GM18520 (cell line): ENCODE results near the gene ACTA2.

Source experiments
- ATAC-seq: cut with Tn5 transposase; IDR thresholded peaks from one replicate; pipeline ENCODE4 v1.9.1; 2021; ENCODE audit not compliant: unreplicated experiment

ACTA2 gene

DNA sequence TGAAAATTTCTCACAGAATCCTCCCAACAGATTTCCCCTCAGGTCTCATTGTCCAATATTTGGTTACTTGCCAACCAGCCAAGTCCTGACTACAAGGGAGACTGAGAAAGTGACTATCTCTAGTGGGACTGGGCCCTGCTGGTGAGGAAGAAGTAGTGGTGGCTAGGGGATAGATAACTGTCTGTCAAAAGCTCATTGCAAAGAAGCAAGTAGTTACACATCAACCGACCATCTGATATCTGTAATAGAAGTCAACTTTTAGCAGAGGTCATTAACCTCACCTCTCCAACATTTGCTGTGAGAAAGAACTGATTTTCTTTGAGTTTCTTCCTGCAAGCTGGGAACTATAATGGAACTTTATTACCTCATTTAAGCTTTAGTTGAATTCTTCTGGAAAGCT, 57.3 kb downstream of the ACTA2 start:
- no peak for ATAC-seq

DNA sequence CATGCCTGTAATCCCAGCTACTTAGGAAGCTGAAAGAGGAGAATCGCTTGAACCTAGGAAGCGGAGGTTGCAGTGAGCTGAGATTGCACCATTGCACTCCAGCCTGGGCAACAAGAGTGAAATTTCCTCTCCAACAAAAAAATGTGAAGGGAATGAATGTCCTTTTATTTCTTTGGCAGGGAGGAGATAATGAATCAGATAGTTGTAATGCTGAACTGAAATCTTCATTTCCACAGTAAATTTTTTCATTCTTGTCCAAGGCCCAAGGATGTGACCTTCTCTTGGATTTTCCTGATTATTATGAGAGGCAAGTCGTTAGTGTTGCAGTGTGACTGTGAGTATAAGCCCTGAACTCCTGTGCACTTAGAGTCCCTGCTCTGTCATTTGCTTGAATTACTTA, 59.0 kb downstream of the ACTA2 start:
- ATAC-seq, result no peak

DNA sequence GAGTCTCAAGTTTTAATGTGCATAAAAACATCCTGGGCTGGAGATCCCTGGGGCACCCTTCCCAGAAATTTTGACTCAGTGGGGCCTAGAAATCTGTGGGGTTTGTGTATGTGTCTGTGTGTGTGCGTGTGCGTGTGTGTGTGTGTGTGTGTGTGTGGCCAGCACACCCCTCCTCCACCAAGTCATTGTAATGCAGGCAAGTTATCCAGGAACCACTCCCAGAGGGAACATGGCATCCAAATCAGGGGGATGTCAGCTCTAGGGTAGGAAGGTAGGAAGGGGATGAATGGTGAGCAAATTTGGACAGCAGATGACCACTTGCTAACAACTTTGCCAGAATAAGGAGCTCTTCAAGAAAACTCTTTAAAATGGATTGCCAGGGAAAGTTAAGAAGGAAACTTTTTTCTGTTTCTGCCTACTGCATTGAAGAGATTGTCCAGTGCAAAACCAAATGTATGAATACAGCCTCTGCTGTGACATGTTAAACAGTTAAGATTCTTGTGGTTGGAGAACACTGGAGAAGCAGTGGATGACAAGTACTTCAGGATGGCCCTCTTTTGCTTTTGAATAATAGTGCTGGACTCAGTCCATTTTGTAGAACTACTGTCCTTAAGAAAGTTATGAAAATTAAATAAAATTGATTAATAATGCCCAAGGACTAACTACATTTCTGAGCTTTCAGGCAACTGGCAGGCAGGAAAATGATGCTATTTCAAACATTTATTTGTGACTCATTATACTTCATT, 60.2 kb downstream of the ACTA2 start:
- no peak for ATAC-seq

DNA sequence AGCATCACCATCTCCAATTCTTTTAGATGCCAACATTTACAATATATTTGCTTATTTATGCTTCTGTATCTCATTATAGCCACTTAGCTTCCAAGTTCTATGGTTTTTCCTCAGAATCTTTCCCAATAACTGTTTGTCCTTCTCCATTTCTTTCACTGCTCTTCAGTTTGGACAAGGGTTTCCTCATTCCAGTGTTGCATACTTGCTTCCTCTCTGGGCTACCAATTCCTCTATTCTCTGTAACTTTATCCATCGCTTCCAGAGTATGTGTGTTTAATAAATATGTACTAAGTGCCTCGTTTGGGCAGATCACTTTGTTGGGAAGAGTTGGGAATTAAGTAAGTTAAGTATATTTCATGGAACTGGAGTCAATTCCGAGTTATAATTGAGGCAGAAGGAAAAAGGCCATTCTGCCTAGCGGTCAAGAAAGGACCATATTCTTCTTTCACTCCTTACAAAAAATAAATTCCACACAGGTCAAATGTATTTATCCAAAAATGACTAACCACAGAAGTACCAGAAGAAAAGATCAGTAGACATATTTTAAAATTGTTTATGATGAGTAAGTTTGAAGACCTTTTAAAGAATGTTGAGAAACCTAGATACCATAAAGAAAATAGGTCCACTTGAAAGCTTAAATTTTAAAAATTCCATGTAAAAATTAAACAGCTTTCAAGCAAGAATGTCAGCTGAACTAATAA, 61.7 kb downstream of the ACTA2 start:
- ATAC-seq, result no peak

DNA sequence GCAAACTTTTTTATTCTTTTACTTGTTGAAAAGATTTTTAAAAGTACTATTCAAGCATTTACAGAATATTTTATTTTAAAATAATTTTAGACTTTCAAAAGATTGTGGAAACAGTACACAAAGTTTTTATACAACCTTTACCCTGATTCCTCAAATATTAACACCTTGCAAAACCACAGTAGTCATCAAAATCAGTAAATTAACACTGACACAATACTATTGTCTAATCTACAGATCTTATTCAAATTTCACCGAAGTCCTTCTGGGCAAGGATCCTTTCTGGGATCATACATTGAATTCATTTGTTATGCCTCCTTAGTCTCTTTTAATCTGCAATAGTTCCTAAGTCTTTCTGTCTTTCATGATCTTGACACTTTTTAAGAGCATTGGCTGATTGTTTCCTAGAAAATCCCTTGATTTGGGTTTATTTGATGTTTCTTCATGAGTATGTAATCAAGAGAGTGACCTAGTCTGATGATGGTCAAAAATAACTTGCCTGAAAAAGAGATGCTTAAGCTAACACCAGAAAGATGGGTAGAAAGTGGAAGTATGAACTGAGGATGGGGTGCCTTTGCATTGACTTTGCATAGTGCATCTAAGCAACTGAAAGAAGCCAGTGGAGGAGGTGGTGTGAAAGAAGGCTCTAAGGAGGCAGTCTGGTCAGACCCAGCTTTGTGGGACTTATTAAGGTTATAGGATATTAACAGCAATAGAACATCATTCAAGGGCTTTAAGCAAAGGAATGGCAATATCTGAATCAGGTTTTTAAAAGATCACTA, 62.8 kb downstream of the ACTA2 start:
- ATAC-seq, result peak; percentile 61

DNA sequence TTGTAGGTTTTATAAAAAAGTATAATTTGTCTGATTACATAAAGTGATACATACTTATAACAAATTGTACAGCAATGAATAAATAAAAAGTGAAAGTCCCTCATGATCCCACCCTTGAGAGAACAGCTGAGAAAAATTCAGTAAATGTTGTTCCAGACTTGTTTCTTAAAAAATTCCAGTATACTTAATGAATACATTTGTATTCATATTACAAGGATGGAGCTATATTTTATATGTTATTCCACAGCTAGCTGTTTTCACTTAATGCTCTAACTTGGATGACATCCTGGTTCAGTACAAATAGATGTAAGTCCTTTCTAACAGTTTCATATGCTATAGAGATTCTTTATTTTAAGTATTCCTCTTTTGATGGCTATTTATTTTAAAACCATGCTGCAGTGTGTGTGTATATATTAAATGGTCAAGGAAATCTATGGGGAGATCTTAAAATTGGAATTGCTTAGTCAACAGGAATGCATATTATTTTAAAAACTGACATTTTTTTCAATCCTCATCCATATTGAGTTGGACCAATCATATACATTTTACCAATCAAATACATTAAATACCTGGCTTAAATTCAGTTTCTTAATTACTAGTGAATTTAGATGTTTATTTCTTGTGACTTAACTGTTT, 63.6 kb downstream of the ACTA2 start:
- no peak for ATAC-seq

DNA sequence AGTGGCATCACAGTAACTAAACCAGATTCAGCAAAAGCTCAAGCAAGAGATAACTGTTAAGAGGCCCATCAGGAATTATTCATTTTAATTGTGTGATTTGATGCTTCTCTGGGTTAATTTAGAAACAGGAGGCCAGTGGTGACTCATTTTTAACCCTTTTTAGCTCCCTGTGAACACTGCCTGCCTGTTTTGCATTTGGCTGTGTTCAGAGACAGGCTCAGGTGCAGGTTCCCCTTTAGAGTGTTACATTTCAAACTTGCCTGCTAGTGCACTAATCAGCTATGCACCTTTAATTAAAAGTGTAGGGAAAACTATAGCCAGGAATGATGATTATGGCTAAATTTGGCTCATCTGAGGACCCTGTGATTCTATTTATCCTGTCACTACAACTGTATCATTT, 66.0 kb downstream of the ACTA2 start:
- peak; percentile 39 for ATAC-seq
